Measurements from ENCODE around the gene ZBTB32.

ZBTB32 gene

DNA sequence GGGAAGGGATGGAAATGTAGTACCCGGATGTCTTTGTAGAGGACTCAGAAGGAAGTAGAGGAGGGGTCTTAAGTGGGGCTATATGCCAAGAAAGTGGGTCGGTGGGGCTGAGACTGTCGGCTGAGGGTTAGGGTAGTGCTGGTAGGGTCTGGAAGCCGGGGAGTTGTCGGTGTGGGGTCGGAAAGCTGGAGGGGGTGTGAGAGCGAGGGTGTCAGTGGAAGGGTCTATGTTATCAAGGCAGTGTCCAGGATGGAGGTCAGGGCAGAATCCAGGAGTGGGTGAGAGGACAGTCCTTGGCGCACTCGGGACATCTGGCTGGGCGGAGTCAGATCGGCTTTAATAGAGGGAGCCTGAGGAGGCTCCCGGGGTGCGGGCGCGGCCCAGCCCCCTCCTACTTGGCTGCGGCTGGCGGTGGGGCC is 50.8 kb downstream of the ZBTB32 start:
- no peak for DNase-seq

- peak; percentile 68 for DNase-seq
Observed at GRCh38 chr19:35755550-35756376, 51.4 kb downstream of the ZBTB32 start.

- DNase-seq = peak; percentile 79
Observed at GRCh38 chr19:35756377-35757230, 52.2 kb downstream of the ZBTB32 start, which contains the start of gene HSPB6. Gene HSPB6 (minus strand): TSS chr19:35757029. CDS start chr19:35757008, 21 bp downstream.

GRCh38 chr19:35757231-35757748 is 52.9 kb downstream of the ZBTB32 start:
- peak; percentile 96 for DNase-seq

- peak; percentile 100 for DNase-seq
Observed at GRCh38 chr19:35757749-35758608, 53.6 kb downstream of the ZBTB32 start, which contains the start of gene PROSER3. Gene PROSER3 (plus strand): TSS chr19:35758176. CDS start chr19:35758216, 40 bp downstream.

- DNase-seq = no peak
Observed at GRCh38 chr19:35759697-35760096, 55.3 kb downstream of the ZBTB32 start.

DNA sequence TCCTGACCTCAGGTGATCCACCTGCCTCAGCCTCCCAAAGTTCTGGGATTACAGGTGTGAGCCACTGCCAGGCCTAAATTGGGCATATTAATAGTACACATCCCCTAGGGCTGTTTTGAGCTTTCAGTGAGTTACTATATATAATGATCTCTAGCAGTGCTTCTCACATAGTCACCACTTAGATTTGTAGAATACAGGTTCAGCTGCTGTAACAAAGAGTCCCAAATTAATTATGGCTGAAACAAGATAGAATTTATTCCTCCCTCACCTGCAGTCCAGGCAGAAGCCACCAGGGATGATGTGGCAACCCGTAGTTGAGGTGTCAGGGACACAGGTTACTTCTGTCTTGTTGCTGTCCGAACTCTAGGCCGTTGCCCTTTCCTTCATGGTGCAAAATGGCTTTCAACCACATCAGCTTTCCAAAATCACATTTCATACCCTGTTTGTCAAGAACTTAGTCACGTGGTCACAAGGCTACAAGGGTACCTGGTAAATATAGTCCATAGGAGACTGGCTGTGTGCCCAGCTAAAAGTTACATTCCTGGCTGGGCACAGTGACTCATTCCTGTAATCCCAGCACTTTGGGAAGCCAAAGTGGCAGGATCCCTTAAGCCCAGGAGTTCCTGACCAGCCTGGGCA is 56.5 kb downstream of the ZBTB32 start:
- DNase-seq = no peak

GRCh38 chr19:35764432-35765315 is 60.3 kb downstream of the ZBTB32 start:
- DNase-seq = no peak

All from fibroblast of skin of right biceps (primary cell).